GM12874 (cell line): Measurements from ENCODE around the gene ZNF692.

Experiments used
- TF ChIP-seq, protein P1 (sequence below): IDR thresholded peaks from 2 replicates; pipeline ENCODE4 v1.5.1; 2011; ENCODE audit warnings: low read depth, mild to moderate bottlenecking, control low read depth, low read length, moderate library complexity; ENCODE audit not compliant: insufficient read depth

ZNF692 gene

DNA sequence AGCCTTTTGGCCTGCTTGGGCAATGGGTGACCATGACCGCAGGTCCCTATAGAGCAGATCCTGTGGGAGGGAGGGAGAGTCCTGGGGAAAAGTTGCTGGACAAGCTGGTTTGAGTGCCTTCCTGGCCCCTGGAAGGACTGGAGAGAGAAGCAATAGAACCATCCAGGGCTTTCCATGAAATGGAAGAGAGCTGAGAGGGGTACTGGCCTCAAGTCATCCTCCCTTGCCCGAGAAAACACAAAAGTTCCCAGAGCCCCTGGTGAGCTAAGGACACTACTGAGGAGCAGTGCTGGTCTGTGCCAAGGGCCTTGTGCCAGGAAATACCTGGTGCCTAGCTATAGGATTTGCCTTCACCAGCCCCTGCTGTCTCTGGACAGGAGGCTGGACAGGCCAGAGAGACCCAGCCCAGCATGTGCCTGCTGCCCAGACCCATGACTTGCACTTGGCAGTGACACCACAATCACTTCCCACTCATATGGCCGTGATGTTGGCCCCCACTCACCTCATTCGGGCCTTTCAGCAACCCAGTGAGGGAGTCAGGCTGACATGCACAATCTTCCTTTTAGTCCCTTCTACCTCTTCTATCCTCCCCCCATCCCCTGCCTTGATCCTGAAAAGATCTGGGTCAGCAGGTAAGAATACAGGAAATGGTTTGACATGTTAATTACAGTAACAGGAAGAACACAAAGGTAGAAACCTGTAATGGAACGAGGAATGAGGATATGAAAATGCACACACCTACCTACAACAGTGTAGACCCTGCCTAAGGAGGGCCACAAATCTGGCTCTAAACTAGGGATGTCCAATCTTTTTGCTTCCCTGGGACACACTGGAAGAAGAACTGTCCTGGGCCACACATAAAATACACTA is 40.1 kb downstream of the ZNF692 start:
- TF ChIP-seq, protein P1, sequence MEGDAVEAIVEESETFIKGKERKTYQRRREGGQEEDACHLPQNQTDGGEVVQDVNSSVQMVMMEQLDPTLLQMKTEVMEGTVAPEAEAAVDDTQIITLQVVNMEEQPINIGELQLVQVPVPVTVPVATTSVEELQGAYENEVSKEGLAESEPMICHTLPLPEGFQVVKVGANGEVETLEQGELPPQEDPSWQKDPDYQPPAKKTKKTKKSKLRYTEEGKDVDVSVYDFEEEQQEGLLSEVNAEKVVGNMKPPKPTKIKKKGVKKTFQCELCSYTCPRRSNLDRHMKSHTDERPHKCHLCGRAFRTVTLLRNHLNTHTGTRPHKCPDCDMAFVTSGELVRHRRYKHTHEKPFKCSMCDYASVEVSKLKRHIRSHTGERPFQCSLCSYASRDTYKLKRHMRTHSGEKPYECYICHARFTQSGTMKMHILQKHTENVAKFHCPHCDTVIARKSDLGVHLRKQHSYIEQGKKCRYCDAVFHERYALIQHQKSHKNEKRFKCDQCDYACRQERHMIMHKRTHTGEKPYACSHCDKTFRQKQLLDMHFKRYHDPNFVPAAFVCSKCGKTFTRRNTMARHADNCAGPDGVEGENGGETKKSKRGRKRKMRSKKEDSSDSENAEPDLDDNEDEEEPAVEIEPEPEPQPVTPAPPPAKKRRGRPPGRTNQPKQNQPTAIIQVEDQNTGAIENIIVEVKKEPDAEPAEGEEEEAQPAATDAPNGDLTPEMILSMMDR = no peak

DNA sequence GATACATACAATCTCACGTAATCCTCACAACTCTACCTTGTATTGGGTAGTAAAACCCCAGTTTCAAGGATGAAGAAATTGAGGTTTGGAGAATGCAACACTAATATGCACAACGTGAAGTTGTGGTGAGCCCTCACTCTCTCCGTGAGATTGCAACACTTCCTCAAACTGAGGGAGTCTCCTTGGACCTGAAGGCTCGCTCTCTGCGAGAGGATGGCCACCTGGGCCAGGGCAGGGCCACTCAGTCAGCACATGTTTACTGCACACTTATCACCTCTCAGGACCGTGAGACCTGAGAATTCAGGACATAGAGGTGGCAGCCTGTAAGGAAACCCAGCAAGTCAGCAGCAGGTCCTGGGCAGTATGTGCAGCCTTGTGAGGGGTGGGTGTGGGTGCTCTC is 41.8 kb downstream of the ZNF692 start:
- TF ChIP-seq, protein P1 = no peak

- TF ChIP-seq, protein P1 = no peak
These were observed 42.6 kb downstream of the ZNF692 start for GRCh38 chr1:248816042-248816851.

GRCh38 chr1:248815407-248816034 is 43.4 kb downstream of the ZNF692 start:
- TF ChIP-seq, protein P1 = no peak

- TF ChIP-seq, protein P1 = no peak
These were observed 44.5 kb downstream of the ZNF692 start for GRCh38 chr1:248814351-248814750.

DNA sequence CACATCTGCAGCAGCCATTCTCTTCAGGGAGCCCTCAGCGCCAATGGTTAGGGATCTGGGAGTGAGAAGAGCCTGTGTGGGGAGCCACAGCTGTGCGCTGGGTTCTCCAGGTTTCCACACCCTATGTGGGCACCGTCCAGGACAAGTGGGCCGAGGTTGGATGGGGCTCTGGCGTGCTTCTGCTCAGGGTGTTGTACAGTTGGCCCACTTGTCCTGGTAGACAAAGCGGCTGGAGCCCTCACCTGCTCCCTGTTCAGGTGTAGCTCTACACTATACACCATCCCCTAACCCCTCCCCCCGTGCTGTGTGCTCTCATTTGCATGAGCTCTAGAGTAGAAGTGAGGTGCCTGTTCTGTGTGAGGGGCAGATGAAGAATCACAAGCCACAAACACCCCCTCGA is 45.3 kb downstream of the ZNF692 start:
- TF ChIP-seq, protein P1 = no peak

DNA sequence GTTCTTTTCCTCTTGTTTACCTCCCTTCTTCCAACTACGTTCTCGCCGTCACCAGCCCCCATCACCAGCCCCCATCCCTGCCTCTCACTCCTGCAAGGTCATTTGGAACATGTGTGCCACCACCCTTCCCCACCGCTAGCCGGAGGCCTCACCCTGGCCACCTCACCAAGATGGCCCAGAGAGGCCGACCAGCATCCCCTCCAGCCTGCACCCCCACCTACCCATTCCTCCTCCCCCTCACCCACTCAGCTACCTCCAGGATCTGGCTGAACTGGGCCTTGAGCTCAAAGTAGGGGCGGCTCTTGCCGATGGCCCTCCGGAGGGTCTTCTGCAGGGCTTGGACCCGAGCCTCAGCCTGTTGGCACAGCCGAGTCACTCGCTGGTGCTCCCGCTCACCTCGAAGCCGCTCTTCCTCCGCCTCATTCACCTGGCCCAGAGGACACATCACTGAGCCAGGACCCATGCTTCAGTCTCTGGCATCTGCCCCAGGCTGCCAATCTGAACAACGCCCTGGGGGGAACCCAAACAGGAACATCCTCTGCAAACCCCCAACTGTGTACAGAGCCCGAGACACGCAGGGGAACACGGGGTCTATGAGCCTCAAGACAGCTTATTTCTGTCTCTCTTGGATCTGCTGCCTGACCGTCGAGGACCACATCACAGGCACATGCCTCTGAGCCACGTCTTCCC is 46.0 kb downstream of the ZNF692 start:
- TF ChIP-seq, protein P1 = no peak
